Right lobe of liver (tissue), 6 donors: ENCODE measurements around the gene AGR3. TPM values are rescaled to one million over a fixed set of nuclear protein-coding genes. Genes with fewer than 3 reads are reported as not detected.
A peak's percentile ranks its signal among the peaks of the same experiment; 100 is the strongest.

Source experiments
- ATAC-seq, 4 donors: fragments of 200-7000 bp; cut with Tn5 transposase; one replicate each; pipeline ENCODE4 v1.9.1; 2020; ENCODE audit warnings: mild to moderate bottlenecking in 4 of 4, moderate library complexity in 4 of 4
- DNase-seq, 3 donors: peaks; one replicate each; pipeline ENCODE4 v3.0.0-alpha.2; 2020
- H3K27ac ChIP-seq, 3 donors: fragments of 200-600 bp; one replicate each; pipeline ENCODE4 v1.8.0; 2022
- H3K27me3 ChIP-seq, 2 donors: fragments of 200-600 bp; one replicate each; pipeline ENCODE4 v1.8.0; 2022
- H3K36me3 ChIP-seq, 4 donors: fragments of 200-600 bp; sonication (generic) in 1 of 4; one replicate each; pipeline versions ENCODE4 v1.5.1 to v1.8.0; 2017 to 2022; ENCODE audit warnings: control low read depth in 1 of 4
- H3K4me1 ChIP-seq, 4 donors: fragments of 200-600 bp; sonication (generic) in 1 of 4; one replicate each; pipeline versions ENCODE4 v1.5.1 to v1.8.0; 2017 to 2022; ENCODE audit warnings: control low read depth in 1 of 4
- H3K4me3 ChIP-seq, 3 donors: fragments of 200-600 bp; one replicate each; pipeline ENCODE4 v1.8.0; 2022
- H3K9me3 ChIP-seq, 4 donors: fragments of 200-600 bp; sonication (generic) in 1 of 4; one replicate each; pipeline versions ENCODE4 v1.5.1 to v1.8.0; 2017 to 2022; ENCODE audit warnings: control low read depth in 1 of 4
- CTCF ChIP-seq, 4 donors: fragments of 200-600 bp in 3 of 4; fragments of 450-650 bp in 1 of 4; IDR thresholded peaks; one replicate each; pipeline versions ENCODE4 v1.5.1 to v1.8.0; 2016 to 2022; ENCODE audit warnings: antibody characterized with exemption in 4 of 4, mild to moderate bottlenecking in 2 of 4
- POLR2A ChIP-seq: fragments of 450-650 bp; IDR thresholded peaks from one replicate; pipeline ENCODE4 v1.6.1; 2017; ENCODE audit warnings: antibody characterized with exemption, mild to moderate bottlenecking
- WGBS: methylation state at CpG from one replicate; pipeline ENCODE4 v1.1.6; 2018; ENCODE audit warnings: low coverage, low lambda C conversion rate; ENCODE audit not compliant: insufficient coverage; ENCODE audit errors: missing lambda C conversion rate; 5-methylcytosine and 5-hydroxymethylcytosine counted together
- intact Hi-C, 2 donors: fragments of 100-400 bp; cut with DNase I; formaldehyde crosslinking; loops; one replicate each; pipeline versions ENCODE4 v1.11.2 to v1.14.1; 2022
- total RNA-seq, 6 experiments: library from RNA; depleted of rRNA in 2 of 6; stranded (reverse); fragments of >200 nt in 2 of 6; fragmentation: NEBNext Ultra II Directional in 3 of 6; extraction: Animal tissue kit (Norgen Biotek cat#: 25700) in 3 of 6; gene quantifications; one replicate each; pipeline versions ENCODE4 v1.1.0 to v1.2.4, GENCODE V29; 2016 to 2023
- donor health status: DM: no; HTN: yes; CAD: no.
- donor health status: DM: no; HTN: no; CAD: no.
- donor health status: DM: no; HTN: no; CAD: no.
- donor health status: DM: no; HTN: yes; CAD: no.
- donor health status: DM: no; HTN: yes; CAD: no.

The AGR3 gene
- total RNA-seq, 6 experiments from 2014 or later, result not detected

- Histone ChIP-seq H3K4me3 (no peak overlapping the region), H3K36me3 (no peaks in the 10 kb centered on the region), H3K9me3 (no peaks in the 10 kb centered on the region), H3K27me3 (no peaks in the 10 kb centered on the region), H3K27ac (no peak overlapping the region), H3K4me1 (no peaks in the 10 kb centered on the region)
- WGBS, result 62% methylated on average over 1 of the region's 1 CpG
- intact Hi-C loops, result no loop called here
- DNase-seq, result no peak
- TF ChIP-seq CTCF (IDR thresholded peaks at IDR 0.05) (no peak), POLR2A (no peak)
- no peak for ATAC-seq
Observed at GRCh38 chr7:16833373-16833772, 48.4 kb downstream of the AGR3 start.

DNA sequence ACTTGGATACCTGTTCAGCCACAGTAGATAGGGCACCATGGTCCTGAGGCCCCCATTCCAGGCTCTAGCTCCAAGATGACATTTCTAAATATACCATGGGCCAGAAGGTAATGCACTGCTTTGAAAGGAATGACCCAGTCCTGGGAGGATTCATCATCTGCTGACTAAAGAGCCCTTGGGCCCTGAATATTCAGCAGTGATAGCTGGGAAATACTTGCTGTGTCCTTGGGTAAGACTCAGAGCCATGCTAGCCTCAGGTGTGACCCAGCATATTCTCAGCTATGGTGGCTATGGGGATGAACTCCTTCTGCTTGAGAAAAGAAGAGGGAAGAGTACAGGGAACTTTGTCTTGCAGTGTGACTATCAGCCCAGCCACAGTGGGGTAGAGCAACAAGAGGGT lies 55.7 kb downstream of the AGR3 start:
- Histone ChIP-seq H3K27me3 (no peaks in the 10 kb centered on the region), H3K4me3 (no peak overlapping the region), H3K4me1 (peaks cover 0 to 6% (median 0%) of the 10 kb centered on the region in 4 donors), H3K9me3 (no peaks in the 10 kb centered on the region), H3K36me3 (no peaks in the 10 kb centered on the region), H3K27ac (no peak overlapping the region)
- ATAC-seq, result no peak
- no peak for DNase-seq
- TF ChIP-seq CTCF (IDR thresholded peaks at IDR 0.05), result no peak
- TF ChIP-seq POLR2A, result no peak
- intact Hi-C loops, result no loop called here

GRCh38 chr7:16822029-16822428 lies 59.8 kb downstream of the AGR3 start:
- Histone ChIP-seq H3K9me3 (no peaks in the 10 kb centered on the region), H3K27me3 (no peaks in the 10 kb centered on the region), H3K4me1 (peaks cover 0 to 6% (median 0%) of the 10 kb centered on the region in 4 donors), H3K36me3 (no peaks in the 10 kb centered on the region), H3K27ac (no peak overlapping the region), H3K4me3 (no peak overlapping the region)
- 27% methylated on average over 3 of the region's 3 CpGs for WGBS
- ATAC-seq (peak in 3 of 4 donors; percentile 45 to 67 (median 61)), DNase-seq (no peak)
- TF ChIP-seq POLR2A (no peak), CTCF (IDR thresholded peaks at IDR 0.05) (no peak)
- intact Hi-C loops, result no loop called here

- H3K27ac ChIP-seq, result no peak overlapping the region
- no peaks in the 10 kb centered on the region for H3K27me3 ChIP-seq
- peaks cover 0 to 6% (median 0%) of the 10 kb centered on the region in 4 donors for H3K4me1 ChIP-seq
- no peak overlapping the region for H3K4me3 ChIP-seq
- ATAC-seq, result no peak
- no peaks in the 10 kb centered on the region for H3K9me3 ChIP-seq
- intact Hi-C loops, result no loop called here
- 69% methylated on average over 3 of the region's 3 CpGs for WGBS
- DNase-seq, result no peak
- H3K36me3 ChIP-seq, result no peaks in the 10 kb centered on the region
- TF ChIP-seq POLR2A (no peak), CTCF (IDR thresholded peaks at IDR 0.05) (no peak)
Observed at GRCh38 chr7:16818732-16819131, 63.1 kb downstream of the AGR3 start.

- WGBS, result 58% methylated on average over 1 of the region's 1 CpG
- TF ChIP-seq POLR2A (no peak), CTCF (IDR thresholded peaks at IDR 0.05) (no peak)
- ATAC-seq, result no peak
- H3K4me3 ChIP-seq, result no peak overlapping the region
- intact Hi-C loops, result no loop called here
- H3K27me3 ChIP-seq, result no peaks in the 10 kb centered on the region
- DNase-seq, result no peak
- H3K9me3 ChIP-seq, result no peaks in the 10 kb centered on the region
- no peak overlapping the region for H3K27ac ChIP-seq
- H3K4me1 ChIP-seq, result peaks cover 0 to 6% (median 0%) of the 10 kb centered on the region in 4 donors
- no peaks in the 10 kb centered on the region for H3K36me3 ChIP-seq
Observed at GRCh38 chr7:16817536-16817935, 64.2 kb downstream of the AGR3 start.
